G401 (cell line): ENCODE measurements around the gene COQ8A. TPM values are rescaled to one million over a fixed set of nuclear protein-coding genes. Genes with fewer than 3 reads are reported as not detected.

Source experiments
- total RNA-seq: library from RNA; depleted of rRNA; stranded (reverse); fragments of >200 nt; shearing (Covaris generic); gene quantifications from 2 replicates; pipeline ENCODE4 v1.2.3, GENCODE V29; 2014; rRNA removed

The COQ8A gene
- total RNA-seq, 1 experiment from 2014 or later: 31.7 TPM

Other genes starting within 250 kb of the COQ8A start
- gene ITPKB, start 201.0 kb upstream of the COQ8A start, total RNA-seq: 11.4 and 15.2 TPM in 2 replicates
- gene PSEN2, start 69.7 kb upstream of the COQ8A start, total RNA-seq: 40.7 and 49.3 TPM in 2 replicates